ENCODE measurements around the gene SCAANT1.

GRCh38 chr3:63947594-63947993, 35.4 kb upstream of the SCAANT1 start:
- TF ChIP-seq CTCF (IDR thresholded peaks at IDR 0.05; ENCODE audit: low read depth, low read length, poor library complexity, severe bottlenecking) (no peak), EZH2phosphoT487 (IDR thresholded peaks at IDR 0.05; ENCODE audit: borderline replicate concordance, low read length) (no peak)

All from DOHH2 (cell line).